Skeletal muscle tissue (tissue), 4 donors: ENCODE measurements around the gene TTC34. TPM values are rescaled to one million over a fixed set of nuclear protein-coding genes. Genes with fewer than 3 reads are reported as not detected.

Experiments used
- H3K27ac ChIP-seq: one replicate; pipeline ENCODE4 v1.7.0; 2013; ENCODE audit warnings: mild to moderate bottlenecking, low read depth, low read length, inconsistent platforms
- H3K27me3 ChIP-seq, 3 donors: one replicate each; pipeline ENCODE4 v1.7.0; 2013; ENCODE audit warnings: low read length in 3 of 3; ENCODE audit not compliant: control insufficient read depth in 3 of 3, insufficient read depth in 3 of 3
- H3K36me3 ChIP-seq, 3 donors: one replicate each; pipeline ENCODE4 v1.7.0; 2013; ENCODE audit warnings: low read length in 3 of 3; ENCODE audit not compliant: control insufficient read depth in 3 of 3, insufficient read depth in 3 of 3
- H3K4me1 ChIP-seq, 3 donors: one replicate each; pipeline ENCODE4 v1.7.0; 2013; ENCODE audit warnings: low read length in 3 of 3, mild to moderate bottlenecking in 3 of 3; ENCODE audit not compliant: control insufficient read depth in 3 of 3, insufficient read depth in 3 of 3
- H3K4me3 ChIP-seq, 3 donors: one replicate each; pipeline ENCODE4 v1.7.0; 2013; ENCODE audit warnings: low read length in 3 of 3
- H3K9ac ChIP-seq, 3 donors: one replicate each; pipeline ENCODE4 v1.7.0; 2013; ENCODE audit warnings: low read length in 3 of 3, mild to moderate bottlenecking in 3 of 3, moderate library complexity in 2 of 3, low read depth in 1 of 3
- H3K9me3 ChIP-seq, 3 donors: one replicate each; pipeline ENCODE4 v1.7.0; 2013; ENCODE audit warnings: low read length in 3 of 3; ENCODE audit not compliant: control insufficient read depth in 3 of 3
- total RNA-seq: library from RNA; depleted of rRNA; stranded (reverse); fragments of >200 nt; gene quantifications from one replicate; pipeline ENCODE4 v1.2.3, GENCODE V29; 2014
- donor health status: Osteomylitis.

The TTC34 gene
- total RNA-seq, 1 donor from 2014 or later, result under 0.01 TPM

DNA sequence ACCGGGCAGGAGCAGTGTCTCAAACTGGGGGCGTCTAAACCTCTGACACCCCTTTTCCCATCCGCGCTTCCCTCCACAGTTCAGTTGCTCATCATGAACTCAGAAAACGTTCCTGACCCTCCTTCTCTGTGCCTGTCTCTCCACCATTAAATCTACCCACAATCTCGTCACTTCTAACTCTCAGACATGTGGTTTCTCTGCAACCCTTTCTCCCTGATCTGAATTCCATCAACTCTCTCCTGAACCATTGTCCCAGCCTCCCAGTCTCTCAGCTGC, 3.8 kb downstream of the TTC34 start:
- Histone ChIP-seq H3K4me3 (no peak overlapping the region), H3K4me1 (no peaks in the 10 kb centered on the region), H3K27me3 (peaks cover 11 to 28% (median 14%) of the 10 kb centered on the region in 3 donors), H3K9ac (no peak overlapping the region), H3K9me3 (peaks cover 11 to 13% (median 12%) of the 10 kb centered on the region in 3 donors), H3K36me3 (no peaks in the 10 kb centered on the region), H3K27ac (no peak overlapping the region)

DNA sequence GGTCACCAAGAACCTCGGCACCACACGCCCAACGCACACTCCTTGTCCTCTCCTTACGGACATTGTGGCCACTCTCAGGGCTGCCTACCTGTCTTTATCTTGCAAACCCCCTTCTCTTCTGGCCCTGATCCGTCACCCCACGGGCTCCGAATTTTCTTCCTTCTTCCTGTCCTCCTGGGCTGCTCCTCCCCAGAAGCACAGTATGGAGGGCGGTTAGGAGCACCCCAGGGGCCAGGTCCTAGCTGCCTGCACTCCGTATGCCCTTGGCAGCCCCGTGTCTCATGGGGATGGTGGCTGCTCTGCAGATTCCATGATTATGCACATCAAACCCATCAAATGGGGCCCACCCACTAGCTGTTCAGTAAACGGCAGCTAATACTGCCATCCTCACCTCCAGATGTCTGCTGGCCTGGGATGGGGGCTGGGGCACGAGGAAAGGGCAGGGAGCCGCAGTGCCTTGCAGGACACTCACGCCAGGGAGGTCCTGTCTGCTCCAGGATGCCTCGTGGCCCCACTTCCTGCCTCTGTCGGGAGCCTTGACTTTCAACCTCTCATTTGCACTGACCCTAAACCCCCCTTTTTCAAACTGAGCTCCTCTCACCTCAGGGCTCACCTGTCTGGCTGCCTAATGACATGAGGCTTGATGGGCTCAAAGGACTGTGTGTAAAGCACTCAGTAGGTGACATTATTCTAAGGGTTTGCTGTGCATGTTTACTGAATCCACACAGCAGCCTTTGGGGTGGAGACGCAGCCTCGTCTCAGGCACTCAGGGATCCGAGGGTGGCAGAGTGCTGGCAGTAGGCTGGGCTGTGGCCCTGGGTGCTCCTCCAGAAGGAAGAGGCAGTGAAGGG, 4.4 kb downstream of the TTC34 start:
- Histone ChIP-seq H3K27me3 (peaks cover 8 to 25% (median 10%) of the 10 kb centered on the region in 3 donors), H3K36me3 (no peaks in the 10 kb centered on the region), H3K27ac (no peak overlapping the region), H3K9ac (no peak overlapping the region), H3K9me3 (peaks cover 11 to 17% (median 13%) of the 10 kb centered on the region in 3 donors), H3K4me1 (no peaks in the 10 kb centered on the region), H3K4me3 (no peak overlapping the region)

DNA sequence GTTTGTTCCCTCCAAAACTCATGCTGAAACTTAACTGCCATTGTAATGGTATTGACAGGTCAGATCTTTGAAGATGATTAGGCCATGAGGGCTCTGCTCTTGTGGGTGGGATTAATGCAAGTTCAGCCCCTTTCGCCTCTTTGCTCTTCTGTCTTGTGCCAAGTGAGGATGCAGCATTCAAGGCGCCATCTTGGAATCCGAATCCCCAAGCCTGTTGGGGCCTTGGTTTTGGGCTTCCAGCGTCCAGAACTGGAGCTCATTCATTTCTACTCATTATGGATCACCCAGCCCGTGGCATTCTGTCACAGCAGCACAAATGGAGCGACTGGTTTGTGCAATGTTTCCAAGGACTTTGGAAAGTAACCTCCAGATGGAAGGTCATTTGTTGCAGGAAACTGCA, 5.6 kb downstream of the TTC34 start:
- Histone ChIP-seq H3K9me3 (peaks cover 15 to 19% (median 17%) of the 10 kb centered on the region in 3 donors), H3K27me3 (peaks cover 8 to 16% (median 10%) of the 10 kb centered on the region in 3 donors), H3K4me1 (no peaks in the 10 kb centered on the region), H3K4me3 (no peak overlapping the region), H3K27ac (no peak overlapping the region), H3K9ac (no peak overlapping the region), H3K36me3 (no peaks in the 10 kb centered on the region)

DNA sequence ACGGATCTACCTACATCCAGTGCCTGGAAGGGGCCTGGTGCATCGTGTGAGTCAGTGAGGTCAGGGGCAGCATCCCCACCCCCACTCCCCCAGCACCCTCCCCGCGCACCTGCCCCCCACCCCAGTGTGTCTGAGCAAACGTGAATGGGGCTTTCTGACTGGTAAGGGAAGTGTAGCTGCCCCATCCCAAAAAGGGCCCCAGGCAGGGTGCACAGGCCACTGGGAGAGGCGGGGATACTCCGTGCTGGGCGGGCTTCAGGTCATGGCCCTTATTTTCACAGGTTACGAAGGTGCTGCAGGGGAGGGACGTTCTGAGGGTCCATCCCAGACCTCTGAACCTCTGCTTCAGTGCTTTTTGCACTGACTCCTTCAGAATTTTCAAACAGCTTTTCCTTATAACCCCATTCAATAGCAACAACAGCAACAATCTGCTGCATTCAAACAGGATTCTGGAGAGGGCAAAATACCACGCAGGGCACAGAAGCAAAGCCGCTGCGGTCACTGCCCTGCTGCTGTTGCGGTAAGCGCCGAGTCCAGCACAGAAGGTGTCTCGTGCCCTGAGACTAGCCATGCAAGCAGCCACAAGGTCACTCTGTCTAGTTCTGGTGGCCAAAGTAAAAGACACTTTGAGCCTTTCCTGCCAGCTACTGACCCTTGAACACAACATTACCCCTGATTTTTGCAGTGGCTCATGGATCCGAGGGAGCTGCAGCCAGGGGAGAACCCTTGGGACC, 10.3 kb downstream of the TTC34 start:
- Histone ChIP-seq H3K9ac (no peak overlapping the region), H3K9me3 (peaks cover 12 to 19% (median 17%) of the 10 kb centered on the region in 3 donors), H3K36me3 (no peaks in the 10 kb centered on the region), H3K4me3 (no peak overlapping the region), H3K27ac (no peak overlapping the region), H3K27me3 (peaks cover 38 to 48% (median 46%) of the 10 kb centered on the region in 3 donors), H3K4me1 (no peaks in the 10 kb centered on the region)

DNA sequence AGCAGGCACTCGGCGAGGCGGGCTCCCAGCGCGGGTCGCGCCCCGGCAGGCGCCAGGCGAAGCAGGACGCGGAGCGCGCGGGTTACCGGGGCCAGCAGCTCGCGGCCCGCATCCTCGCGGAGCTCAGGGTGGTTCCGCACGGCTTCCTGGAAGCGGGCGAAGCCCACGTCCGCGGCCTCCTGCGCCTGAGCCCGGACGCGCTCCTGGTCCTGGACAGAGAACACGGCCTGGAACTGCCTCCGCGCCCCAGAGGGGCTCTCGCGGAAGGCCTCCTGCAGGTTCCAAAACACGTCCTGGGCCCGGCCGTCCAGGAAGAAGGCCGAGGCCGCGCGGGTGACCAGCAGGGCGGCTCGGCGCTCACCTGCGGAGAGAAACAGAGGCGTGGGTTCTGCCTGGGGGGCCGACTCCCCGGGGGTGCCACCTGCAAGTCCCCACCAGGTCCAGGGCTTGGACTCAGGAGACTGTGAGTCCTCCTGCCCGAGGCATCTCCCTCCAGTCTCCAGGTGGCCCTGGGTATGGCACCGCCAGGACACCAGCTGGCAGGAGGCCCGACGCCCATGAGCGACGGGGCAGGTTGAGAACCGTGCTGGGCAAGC, 11.4 kb downstream of the TTC34 start:
- Histone ChIP-seq H3K9me3 (peaks cover 8 to 16% (median 11%) of the 10 kb centered on the region in 3 donors), H3K27ac (no peak overlapping the region), H3K4me3 (no peak overlapping the region), H3K4me1 (no peaks in the 10 kb centered on the region), H3K9ac (no peak overlapping the region), H3K36me3 (no peaks in the 10 kb centered on the region), H3K27me3 (peaks cover 39 to 57% (median 48%) of the 10 kb centered on the region in 3 donors)

DNA sequence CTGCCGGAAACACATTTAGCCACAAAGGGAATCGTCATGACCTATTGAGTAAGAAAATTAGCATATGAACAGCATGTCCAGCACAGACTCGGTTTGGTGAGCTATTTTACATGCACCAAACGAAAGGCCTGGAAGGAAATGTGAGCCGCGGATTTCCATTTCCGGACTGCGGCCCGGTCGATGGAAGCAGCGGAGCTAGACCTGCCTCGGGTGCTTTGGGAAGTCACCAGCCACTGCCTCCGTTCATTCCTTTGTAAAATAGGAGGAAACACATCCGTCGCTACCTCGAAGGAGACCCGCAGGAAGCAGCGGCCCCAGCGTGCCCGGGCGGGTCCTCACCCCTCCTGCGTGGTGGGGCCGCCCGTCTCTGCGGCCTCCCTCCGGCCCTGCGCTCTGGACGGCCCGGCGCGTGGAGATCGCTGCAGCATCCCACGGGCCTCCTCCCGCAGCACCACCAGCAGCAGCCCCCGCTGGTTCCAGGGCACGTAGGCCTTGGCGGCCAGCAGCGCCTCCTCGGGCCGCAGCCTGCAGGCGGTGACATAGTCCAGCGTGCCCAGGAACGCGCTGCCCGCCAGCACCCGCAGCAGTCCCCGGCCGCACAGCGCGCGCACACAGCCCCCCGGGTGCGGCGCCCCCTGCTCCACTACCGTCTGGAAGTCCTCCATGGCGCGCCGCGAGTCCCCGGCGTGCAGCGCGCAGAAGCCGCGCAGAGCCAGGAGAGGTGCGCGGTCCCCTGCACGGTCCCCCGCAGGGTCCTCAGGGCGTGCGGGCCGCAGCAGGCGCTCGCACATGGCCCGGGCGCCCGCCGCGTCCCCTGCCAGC, 12.1 kb downstream of the TTC34 start:
- Histone ChIP-seq H3K9ac (no peak overlapping the region), H3K36me3 (no peaks in the 10 kb centered on the region), H3K4me3 (no peak overlapping the region), H3K4me1 (no peaks in the 10 kb centered on the region), H3K27me3 (peaks cover 39 to 59% (median 48%) of the 10 kb centered on the region in 3 donors), H3K27ac (no peak overlapping the region), H3K9me3 (peaks cover 4 to 15% (median 11%) of the 10 kb centered on the region in 3 donors)

DNA sequence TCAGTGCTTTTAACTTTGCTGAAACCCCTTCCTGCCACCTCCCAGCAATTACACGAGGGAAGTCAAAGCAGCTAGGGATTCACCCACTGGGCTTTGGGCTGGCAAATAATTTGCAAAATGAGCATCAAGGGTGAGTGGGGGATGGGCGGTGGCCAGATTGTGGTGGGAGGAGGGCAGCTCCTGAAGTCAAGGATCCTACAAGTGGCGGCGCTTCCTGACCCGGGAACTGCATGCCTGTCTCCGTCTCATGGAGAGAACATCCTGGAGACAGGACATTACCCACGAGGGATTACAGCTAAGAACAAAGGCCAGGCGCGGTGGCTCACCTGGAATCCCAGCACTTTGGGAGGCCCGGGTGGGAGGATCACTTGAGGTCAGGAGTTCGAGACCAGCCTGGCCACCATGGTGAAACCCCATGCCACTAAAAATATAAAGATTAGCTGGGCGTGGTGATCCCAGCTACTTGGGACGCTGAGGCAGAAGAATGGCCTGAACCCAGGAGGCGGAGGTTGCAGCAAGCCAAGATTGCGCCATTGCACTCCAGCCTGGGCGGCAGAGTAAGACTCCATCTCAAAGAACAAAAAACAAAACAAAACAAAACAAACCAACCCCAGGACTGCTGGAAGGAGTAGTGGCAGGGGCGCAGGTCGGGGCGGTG, 12.9 kb downstream of the TTC34 start:
- H3K4me3 ChIP-seq, result no peak overlapping the region
- no peaks in the 10 kb centered on the region for H3K36me3 ChIP-seq
- no peak overlapping the region for H3K9ac ChIP-seq
- H3K27me3 ChIP-seq, result peaks cover 39 to 59% (median 50%) of the 10 kb centered on the region in 3 donors
- H3K4me1 ChIP-seq, result no peaks in the 10 kb centered on the region
- peaks cover 4 to 9% (median 8%) of the 10 kb centered on the region in 3 donors for H3K9me3 ChIP-seq
- no peak overlapping the region for H3K27ac ChIP-seq

DNA sequence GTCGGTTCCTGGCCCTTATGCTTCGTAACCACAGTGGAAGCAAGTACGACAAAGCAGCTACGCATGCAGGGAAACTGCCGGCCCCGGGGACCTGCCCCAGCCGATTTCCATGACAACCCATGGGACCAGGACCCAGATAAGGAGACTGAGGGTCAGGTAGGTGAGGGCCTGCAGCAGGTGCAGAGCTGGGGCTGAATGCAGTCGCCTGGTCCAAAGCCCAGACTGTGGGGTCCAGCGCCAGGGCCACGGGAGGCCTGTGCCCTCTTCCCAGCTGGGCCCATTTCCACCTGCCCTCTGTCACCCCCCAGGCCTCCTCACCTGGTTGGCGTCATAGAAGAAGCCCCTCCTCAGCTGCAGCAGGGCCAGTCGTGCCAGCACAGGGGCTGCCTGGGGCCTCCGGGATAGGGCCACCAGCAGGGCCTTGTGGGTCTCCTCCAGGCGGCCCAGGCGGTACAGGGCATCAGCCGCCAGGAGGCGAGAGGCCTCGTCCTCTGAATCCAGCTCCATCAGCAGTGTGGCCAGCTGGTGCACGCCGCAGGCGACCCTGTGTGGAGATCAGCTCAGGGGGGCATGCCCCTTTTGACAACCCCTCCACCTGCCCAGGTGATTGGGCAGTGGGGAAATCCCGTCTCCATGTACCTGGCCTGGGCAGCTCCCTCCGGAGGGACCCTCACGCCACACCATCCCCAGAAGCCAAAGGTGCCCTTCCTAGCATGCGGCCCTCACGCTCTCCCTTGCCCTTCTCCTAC, 14.2 kb downstream of the TTC34 start:
- Histone ChIP-seq H3K9me3 (peaks cover 4 to 8% (median 5%) of the 10 kb centered on the region in 3 donors), H3K4me3 (no peak overlapping the region), H3K4me1 (no peaks in the 10 kb centered on the region), H3K27ac (no peak overlapping the region), H3K27me3 (peaks cover 39 to 59% (median 49%) of the 10 kb centered on the region in 3 donors), H3K9ac (no peak overlapping the region), H3K36me3 (no peaks in the 10 kb centered on the region)
